Measurements from ENCODE around the gene MINAR1.

Gene MINAR1

GRCh38 chr15:79432345-79433275 lies 474 bp downstream of the MINAR1 start:
- no peak for DNase-seq (ENCODE audit: low spot score)

GRCh38 chr15:79433276-79433990 lies 1.3 kb downstream of the MINAR1 start:
- no peak for DNase-seq (ENCODE audit: low spot score)

GRCh38 chr15:79434361-79434760 lies 2.2 kb downstream of the MINAR1 start:
- DNase-seq (ENCODE audit: low spot score), result no peak

GRCh38 chr15:79436037-79436780 lies 4.1 kb downstream of the MINAR1 start:
- DNase-seq (ENCODE audit: low spot score), result no peak

GRCh38 chr15:79437275-79438000 lies 5.3 kb downstream of the MINAR1 start:
- no peak for DNase-seq (ENCODE audit: low spot score)

GRCh38 chr15:79439236-79439635 lies 7.1 kb downstream of the MINAR1 start:
- no peak for DNase-seq (ENCODE audit: low spot score)

GRCh38 chr15:79440355-79440908 lies 8.3 kb downstream of the MINAR1 start:
- DNase-seq (ENCODE audit: low spot score), result no peak

GRCh38 chr15:79442911-79443310 lies 10.8 kb downstream of the MINAR1 start:
- DNase-seq (ENCODE audit: low spot score), result no peak

GRCh38 chr15:79447060-79447459 lies 14.9 kb downstream of the MINAR1 start:
- DNase-seq (ENCODE audit: low spot score), result no peak

- DNase-seq (ENCODE audit: low spot score), result no peak
Observed at GRCh38 chr15:79450648-79451047, 18.5 kb downstream of the MINAR1 start.

- DNase-seq (ENCODE audit: low spot score), result no peak
Observed at GRCh38 chr15:79451361-79451999, 19.3 kb downstream of the MINAR1 start.

- no peak for DNase-seq (ENCODE audit: low spot score)
Observed at GRCh38 chr15:79452244-79453051, 20.3 kb downstream of the MINAR1 start.

- no peak for DNase-seq (ENCODE audit: low spot score)
Observed at GRCh38 chr15:79453446-79453845, 21.3 kb downstream of the MINAR1 start.

- DNase-seq (ENCODE audit: low spot score), result no peak
Observed at GRCh38 chr15:79454063-79454462, 21.9 kb downstream of the MINAR1 start.

- no peak for DNase-seq (ENCODE audit: low spot score)
Observed at GRCh38 chr15:79455361-79455760, 23.2 kb downstream of the MINAR1 start.

GRCh38 chr15:79455943-79456342 lies 23.8 kb downstream of the MINAR1 start:
- no peak for DNase-seq (ENCODE audit: low spot score)

GRCh38 chr15:79458491-79458890 lies 26.4 kb downstream of the MINAR1 start:
- no peak for DNase-seq (ENCODE audit: low spot score)

GRCh38 chr15:79459666-79460065 lies 27.5 kb downstream of the MINAR1 start:
- DNase-seq (ENCODE audit: low spot score), result no peak

- no peak for DNase-seq (ENCODE audit: low spot score)
Observed at GRCh38 chr15:79463043-79463780, 31.1 kb downstream of the MINAR1 start.

All from kidney capillary endothelial cell (primary cell).